ENCODE data around the gene PLXNB3.

PLXNB3 gene

GRCh38 chrX:153776611-153777045, 12.6 kb downstream of the PLXNB3 start:
- DNase-seq (ENCODE audit: low read depth in 2 of 2) = no peak
- no peak for TF ChIP-seq CTCF (IDR thresholded peaks at IDR 0.05; ENCODE audit: low read depth, low read length)
- H3K4me3 ChIP-seq (replicated peaks in 1 of 2; ENCODE audit: low read depth in 2 of 2, low read length in 2 of 2) = no peak overlapping the region

DNA sequence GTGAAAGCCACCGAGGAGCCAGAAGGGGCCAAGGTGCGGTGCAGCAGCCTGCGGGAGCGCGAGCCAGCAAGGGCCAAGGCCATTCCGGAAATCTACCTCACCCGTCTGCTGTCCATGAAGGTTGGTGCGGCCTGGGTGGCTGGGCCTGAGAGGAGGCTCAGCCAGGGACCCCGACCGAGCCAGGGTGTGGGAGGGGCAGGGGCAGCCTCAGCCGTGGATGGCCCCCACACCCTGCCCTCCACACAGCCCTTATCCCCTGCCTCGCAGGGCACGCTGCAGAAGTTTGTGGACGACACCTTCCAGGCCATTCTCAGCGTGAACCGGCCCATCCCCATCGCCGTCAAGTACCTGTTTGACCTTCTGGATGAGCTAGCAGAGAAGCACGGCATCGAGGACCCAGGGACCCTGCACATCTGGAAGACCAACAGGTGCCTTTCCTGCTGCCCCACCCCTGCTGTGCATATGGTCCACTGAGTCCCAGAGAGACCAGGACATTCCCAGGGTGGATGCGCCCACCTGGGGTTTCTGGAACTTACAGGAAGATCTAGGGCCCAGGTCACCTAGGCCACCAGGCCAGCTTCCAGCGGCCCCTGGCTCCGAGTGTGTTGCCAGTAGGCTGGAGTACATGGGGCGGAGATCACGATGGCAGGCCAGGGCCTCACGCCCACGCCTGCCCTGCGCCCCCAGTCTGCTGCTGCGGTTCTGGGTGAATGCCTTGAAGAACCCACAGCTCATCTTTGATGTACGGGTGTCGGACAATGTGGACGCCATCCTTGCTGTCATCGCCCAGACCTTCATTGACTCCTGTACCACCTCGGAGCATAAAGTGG, 13.4 kb downstream of the PLXNB3 start:
- no peak for TF ChIP-seq CTCF (IDR thresholded peaks at IDR 0.05; ENCODE audit: low read depth, low read length)
- no peak overlapping the region for H3K4me3 ChIP-seq (replicated peaks in 1 of 2; ENCODE audit: low read depth in 2 of 2, low read length in 2 of 2)
- DNase-seq (ENCODE audit: low read depth in 2 of 2) = no peak

GRCh38 chrX:153778181-153778580, 14.1 kb downstream of the PLXNB3 start:
- no peak for DNase-seq (ENCODE audit: low read depth in 2 of 2)
- no peak overlapping the region for H3K4me3 ChIP-seq (replicated peaks in 1 of 2; ENCODE audit: low read depth in 2 of 2, low read length in 2 of 2)
- TF ChIP-seq CTCF (IDR thresholded peaks at IDR 0.05; ENCODE audit: low read depth, low read length) = no peak

DNA sequence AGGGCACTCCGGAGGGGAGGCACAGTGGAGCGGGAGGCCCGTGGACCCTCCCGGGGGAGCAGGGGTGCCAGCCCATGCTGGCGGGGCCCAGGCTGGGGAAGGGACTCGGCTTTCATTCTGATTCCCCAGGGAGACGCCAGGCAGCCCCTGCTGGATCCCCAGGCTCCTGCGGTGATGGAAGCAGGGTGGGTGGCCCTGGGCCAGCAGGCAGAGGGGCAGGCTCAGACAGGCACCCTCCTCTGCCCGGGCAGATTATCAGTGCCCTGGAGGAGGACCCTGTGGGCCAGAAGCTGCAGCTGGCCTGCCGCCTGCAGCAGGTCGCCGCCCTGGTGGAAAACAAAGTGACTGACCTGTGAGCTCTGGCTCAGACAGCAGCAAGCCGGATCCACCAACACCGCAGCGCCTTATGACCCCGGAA, 14.6 kb downstream of the PLXNB3 start:
- TF ChIP-seq CTCF (IDR thresholded peaks at IDR 0.05; ENCODE audit: low read depth, low read length) = no peak
- no peak for DNase-seq (ENCODE audit: low read depth in 2 of 2)
- H3K4me3 ChIP-seq (replicated peaks in 1 of 2; ENCODE audit: low read depth in 2 of 2, low read length in 2 of 2) = no peak overlapping the region

- DNase-seq (ENCODE audit: low read depth in 2 of 2) = no peak
- TF ChIP-seq CTCF (IDR thresholded peaks at IDR 0.05; ENCODE audit: low read depth, low read length) = no peak
- H3K4me3 ChIP-seq (replicated peaks in 1 of 2; ENCODE audit: low read depth in 2 of 2, low read length in 2 of 2) = no peak overlapping the region
Measured at GRCh38 chrX:153779891-153780677, 16.0 kb downstream of the PLXNB3 start.

- no peak for DNase-seq (ENCODE audit: low read depth in 2 of 2)
- H3K4me3 ChIP-seq (replicated peaks in 1 of 2; ENCODE audit: low read depth in 2 of 2, low read length in 2 of 2) = no peak within 1 kb of the TSS
- TF ChIP-seq CTCF (IDR thresholded peaks at IDR 0.05; ENCODE audit: low read depth, low read length) = no peak
Measured at GRCh38 chrX:153780678-153781427, 16.8 kb downstream of the PLXNB3 start, which contains the start of gene SRPK3. TSS of gene SRPK3 (plus strand) at chrX:153781041. CDS start at chrX:153781087, 46 bp downstream.

Data from cardiac fibroblast (primary cell).